ENCODE results near the gene CNN2. TPM values are rescaled to one million over a fixed set of nuclear protein-coding genes. Genes with fewer than 3 reads are reported as not detected.

CNN2 gene
- total RNA-seq, 1 donor from 2014 or later = 164 TPM

- H3K4me3 ChIP-seq (ENCODE audit: low read depth, low read length) = no peak overlapping the region
- no peak for DNase-seq (ENCODE audit: low read depth)
- no peak for TF ChIP-seq CTCF (conservative IDR thresholded peaks at IDR 0.05; ENCODE audit: low read depth, low read length)
These were observed 62.1 kb downstream of the CNN2 start for GRCh38 chr19:1088416-1089010.

Other genes with a start within 250 kb of the CNN2 start
- gene PTBP1, start 229.2 kb upstream of the CNN2 start, total RNA-seq = 186 and 453 TPM in 2 replicates
- gene PLPPR3, start 204.7 kb upstream of the CNN2 start, total RNA-seq = 0.07 and 0.75 TPM in 2 replicates
- gene AZU1, start 198.8 kb upstream of the CNN2 start, total RNA-seq = not detected in 2 replicates
- gene PRTN3, start 185.6 kb upstream of the CNN2 start, total RNA-seq = not detected in 2 replicates
- gene ELANE, start 174.3 kb upstream of the CNN2 start, total RNA-seq = not detected in 2 replicates
- 3.2 and 5.2 TPM in 2 replicates for gene CFD, start 166.9 kb upstream of the CNN2 start, total RNA-seq
- gene MED16, start 133.4 kb upstream of the CNN2 start, total RNA-seq = 53.5 and 57.4 TPM in 2 replicates
- gene RNU6-9, start 133.1 kb upstream of the CNN2 start, total RNA-seq = not detected in 2 replicates
- gene R3HDM4, start 113.4 kb upstream of the CNN2 start, total RNA-seq = 49.8 and 60.0 TPM in 2 replicates
- 0.72 and 0.92 TPM in 2 replicates for gene KISS1R, start 109.3 kb upstream of the CNN2 start, total RNA-seq
- gene ARID3A, start 100.6 kb upstream of the CNN2 start, total RNA-seq = 26.6 and 37.0 TPM in 2 replicates
- gene WDR18, start 42.3 kb upstream of the CNN2 start, total RNA-seq = 71.0 and 94.4 TPM in 2 replicates
- gene GRIN3B, start 26.2 kb upstream of the CNN2 start, total RNA-seq = under 0.01 and 0.46 TPM in 2 replicates
- 155 and 193 TPM in 2 replicates for gene TMEM259, start 5.5 kb upstream of the CNN2 start, total RNA-seq
- not detected in 2 replicates for gene RNU6-2, start 5.1 kb upstream of the CNN2 start, total RNA-seq
- gene ABCA7, start 13.5 kb downstream of the CNN2 start, total RNA-seq = 4.3 and 9.7 TPM in 2 replicates
- gene ARHGAP45, start 40.6 kb downstream of the CNN2 start, total RNA-seq = 6.2 and 6.7 TPM in 2 replicates
- gene POLR2E, start 68.8 kb downstream of the CNN2 start, total RNA-seq = 248 and 349 TPM in 2 replicates
- 457 and 656 TPM in 2 replicates for gene GPX4, start 77.4 kb downstream of the CNN2 start, total RNA-seq
- 56.2 and 66.1 TPM in 2 replicates for gene SBNO2, start 147.7 kb downstream of the CNN2 start, total RNA-seq
- gene STK11, start 179.2 kb downstream of the CNN2 start, total RNA-seq = 80.4 and 96.9 TPM in 2 replicates
- 6.8 and 9.7 TPM in 2 replicates for gene CBARP, start 211.4 kb downstream of the CNN2 start, total RNA-seq
- 110 and 114 TPM in 2 replicates for gene ATP5F1D, start 215.1 kb downstream of the CNN2 start, total RNA-seq
- gene MIDN, start 222.0 kb downstream of the CNN2 start, total RNA-seq = 44.1 and 66.3 TPM in 2 replicates
- 165 and 317 TPM in 2 replicates for gene CIRBP, start 242.7 kb downstream of the CNN2 start, total RNA-seq
- 123 and 124 TPM in 2 replicates for gene FAM174C, start 248.9 kb downstream of the CNN2 start, total RNA-seq

Measured in epithelial cell of proximal tubule (primary cell).